Kidney capillary endothelial cell (primary cell): ENCODE results near the gene USP47.

Source experiments
- DNase-seq: peaks from one replicate; pipeline ENCODE4 v3.0.0-alpha.2; 2018; ENCODE audit warnings: low spot score

USP47 gene

DNA sequence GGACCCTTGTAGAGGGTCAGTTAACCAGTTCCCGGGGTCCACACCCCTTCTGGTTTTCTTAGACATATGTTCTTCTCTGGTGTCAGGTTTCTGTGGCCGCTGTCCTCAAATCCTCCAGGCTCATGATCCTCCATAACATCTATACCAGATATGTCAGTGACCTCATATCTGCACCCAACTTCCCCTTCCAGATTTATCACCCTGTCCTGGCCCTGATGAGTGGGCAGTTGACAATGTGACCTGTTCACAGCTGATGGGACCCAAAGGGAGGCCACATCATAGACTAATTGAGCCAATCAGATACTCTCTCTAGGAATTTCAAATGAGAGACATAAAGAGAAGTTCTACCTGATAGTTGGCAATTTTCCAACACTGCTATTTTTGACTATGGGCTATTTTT lies 161.6 kb downstream of the USP47 start:
- no peak for DNase-seq

- DNase-seq: no peak
Observed at GRCh38 chr11:12003815-12004214, 162.0 kb downstream of the USP47 start.

DNA sequence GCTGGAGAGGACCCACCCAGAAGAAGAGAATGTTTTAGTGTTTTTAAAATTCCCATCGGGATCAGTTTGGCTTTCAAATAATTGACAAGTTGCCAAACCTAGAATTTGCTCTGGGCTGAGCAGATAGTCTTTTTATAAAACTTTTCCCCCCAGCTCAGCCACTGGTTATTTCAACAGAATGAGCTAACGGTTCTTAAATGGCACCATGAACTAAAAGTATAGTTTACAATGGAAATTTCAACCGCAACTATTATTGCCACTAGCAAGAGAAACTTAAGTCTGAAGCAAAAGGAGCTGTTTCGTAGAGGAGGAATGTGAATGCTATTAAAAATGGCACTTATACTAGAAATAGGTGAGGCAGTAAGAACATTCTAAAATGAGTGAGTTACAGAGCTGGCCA lies 163.3 kb downstream of the USP47 start:
- DNase-seq: no peak

DNA sequence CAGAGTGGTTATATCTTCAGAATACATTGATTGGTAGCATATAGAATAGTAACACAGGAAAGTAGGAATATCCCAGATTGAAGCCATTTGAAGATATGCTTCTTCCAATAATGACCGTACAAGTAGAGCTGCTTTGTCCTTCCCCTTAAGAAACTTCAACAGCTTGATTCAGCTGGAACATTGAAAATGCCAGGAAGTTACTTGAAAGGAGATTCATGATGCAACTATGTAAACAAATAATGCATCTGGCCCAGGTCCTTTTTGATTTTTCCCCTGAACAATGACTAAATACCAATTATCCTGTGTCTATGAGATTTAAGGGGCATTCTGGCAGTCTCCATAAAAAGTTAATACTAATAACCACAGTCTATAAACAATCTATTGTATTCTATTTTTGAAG lies 163.7 kb downstream of the USP47 start:
- DNase-seq: no peak

DNA sequence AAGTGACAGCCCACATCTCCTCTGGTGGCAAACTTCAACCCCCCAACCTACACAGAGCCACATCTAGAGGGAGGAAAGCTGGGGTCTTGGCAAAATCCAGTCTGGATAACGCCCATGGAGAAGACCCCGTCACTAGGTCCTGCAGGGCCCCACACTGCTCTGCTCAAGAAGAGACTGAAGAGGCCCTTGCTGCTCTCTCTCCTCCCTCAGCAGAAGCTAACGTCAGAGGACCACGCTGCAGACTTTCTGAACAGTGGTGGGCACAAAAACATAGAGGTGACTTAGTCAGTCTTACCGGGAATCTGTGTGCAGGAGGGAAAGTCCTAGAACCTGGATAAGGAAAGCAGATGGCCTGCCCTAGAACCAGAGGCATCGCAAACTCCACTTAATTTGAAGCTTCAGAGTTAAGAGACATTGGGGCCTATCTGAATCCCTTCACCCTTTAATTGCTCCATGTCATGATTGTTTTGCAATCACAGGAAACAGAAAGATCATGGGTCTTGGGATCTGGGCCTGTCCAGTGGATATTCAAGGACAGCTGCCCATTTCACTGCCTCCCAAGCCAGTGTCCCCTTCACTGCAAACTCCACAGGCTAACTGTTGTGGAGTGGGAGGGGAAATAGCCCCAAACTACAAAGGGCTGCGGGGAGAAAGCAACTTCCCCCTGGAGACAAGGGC lies 164.9 kb downstream of the USP47 start:
- DNase-seq: no peak

- DNase-seq: no peak
Observed at GRCh38 chr11:12007230-12007593, 165.4 kb downstream of the USP47 start.

DNA sequence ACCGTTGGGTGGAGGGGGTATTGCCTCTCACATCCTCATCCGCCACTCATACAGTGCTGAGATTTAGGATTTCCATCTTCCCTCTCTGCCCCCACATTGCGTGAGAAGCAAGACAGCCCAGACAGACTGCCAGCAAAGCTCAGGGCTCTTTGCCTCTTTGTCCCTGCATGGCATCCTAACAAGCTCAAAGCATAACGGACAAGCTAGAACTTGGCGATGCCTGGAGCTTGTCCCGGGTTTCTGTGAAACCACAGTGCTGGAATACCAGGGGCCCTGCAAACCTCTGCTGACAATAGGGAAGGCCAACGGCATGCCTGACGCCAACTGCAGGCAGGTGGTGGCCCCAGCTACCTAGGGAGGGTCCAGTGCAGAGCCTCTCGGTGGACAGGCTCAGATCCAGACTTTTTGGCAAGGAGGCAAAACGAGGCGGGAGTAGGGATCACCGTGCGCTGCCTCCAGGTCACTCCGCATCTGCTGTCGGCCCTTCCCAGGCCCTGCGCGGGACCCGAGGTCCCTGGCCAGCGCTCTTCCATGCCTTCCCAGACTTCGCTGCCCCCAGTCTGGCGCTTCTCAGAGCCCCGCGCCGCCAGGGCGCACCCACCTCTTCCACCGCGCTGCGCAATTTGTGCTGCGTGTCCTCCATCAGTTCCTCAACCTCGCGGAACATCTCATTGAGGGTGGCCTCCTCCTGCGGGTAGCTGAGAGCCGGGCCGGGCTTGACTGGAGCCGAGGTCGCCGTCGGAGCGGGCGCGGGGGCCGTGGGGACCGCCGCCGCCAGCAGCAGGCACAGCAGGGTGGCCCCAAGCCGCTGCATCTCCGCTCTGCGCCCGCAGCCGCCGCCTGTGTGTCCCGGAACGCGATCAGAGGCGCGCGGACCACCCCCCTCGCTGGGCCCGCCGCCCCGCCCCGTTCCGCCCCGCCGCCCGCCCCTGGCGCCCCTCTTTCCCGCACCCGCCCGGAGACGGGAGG lies 166.3 kb downstream of the USP47 start, which contains the start of gene DKK3:
Gene DKK3, minus strand, starts transcription at position 858 of the 969 bp plus-strand sequence. Its CDS starts 44 bp downstream, at position 814.
- no peak for DNase-seq
